ENCODE results near the gene RAB40B. TPM values are rescaled to one million over a fixed set of nuclear protein-coding genes. Genes with fewer than 3 reads are reported as not detected.

The RAB40B gene
- total RNA-seq, 1 experiment from 2014 or later, result 6.3 TPM

DNA sequence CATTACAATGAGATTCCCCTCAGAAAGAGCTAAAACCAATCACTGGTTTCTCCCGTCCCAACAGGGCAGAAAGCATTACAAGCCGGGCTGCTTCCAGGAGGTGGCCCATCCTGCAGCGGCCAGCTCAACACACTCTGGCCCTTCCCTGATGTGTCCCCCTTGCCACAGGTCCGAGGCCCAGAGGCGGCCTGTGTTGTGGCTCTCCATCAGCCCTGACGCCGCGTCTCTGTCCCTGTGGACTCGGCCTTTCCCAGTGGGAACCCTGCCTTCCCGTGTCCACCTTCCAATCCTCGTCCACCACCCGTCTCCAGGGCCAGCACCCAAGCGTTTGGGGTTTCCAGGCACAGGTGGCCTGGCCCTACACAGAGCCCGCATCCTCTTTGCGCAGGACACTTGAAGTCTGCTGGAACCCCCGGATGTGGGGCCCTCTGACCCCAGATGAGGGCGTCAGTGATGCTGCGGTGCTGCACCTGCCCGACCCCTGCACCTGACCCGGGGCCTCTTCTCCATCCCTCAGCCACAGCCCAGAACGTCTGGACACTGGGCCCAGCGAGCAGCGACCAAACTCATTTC, 21.1 kb downstream of the RAB40B start:
- H3K4me1 Mint-ChIP-seq (ENCODE audit: insufficient read depth, unreplicated experiment), result no peaks in the 10 kb centered on the region
- H3K9me3 Mint-ChIP-seq (ENCODE audit: unreplicated experiment), result no peaks in the 10 kb centered on the region
- CTCF ChIA-PET, result no interaction called here
- TF ChIP-seq, protein P1, sequence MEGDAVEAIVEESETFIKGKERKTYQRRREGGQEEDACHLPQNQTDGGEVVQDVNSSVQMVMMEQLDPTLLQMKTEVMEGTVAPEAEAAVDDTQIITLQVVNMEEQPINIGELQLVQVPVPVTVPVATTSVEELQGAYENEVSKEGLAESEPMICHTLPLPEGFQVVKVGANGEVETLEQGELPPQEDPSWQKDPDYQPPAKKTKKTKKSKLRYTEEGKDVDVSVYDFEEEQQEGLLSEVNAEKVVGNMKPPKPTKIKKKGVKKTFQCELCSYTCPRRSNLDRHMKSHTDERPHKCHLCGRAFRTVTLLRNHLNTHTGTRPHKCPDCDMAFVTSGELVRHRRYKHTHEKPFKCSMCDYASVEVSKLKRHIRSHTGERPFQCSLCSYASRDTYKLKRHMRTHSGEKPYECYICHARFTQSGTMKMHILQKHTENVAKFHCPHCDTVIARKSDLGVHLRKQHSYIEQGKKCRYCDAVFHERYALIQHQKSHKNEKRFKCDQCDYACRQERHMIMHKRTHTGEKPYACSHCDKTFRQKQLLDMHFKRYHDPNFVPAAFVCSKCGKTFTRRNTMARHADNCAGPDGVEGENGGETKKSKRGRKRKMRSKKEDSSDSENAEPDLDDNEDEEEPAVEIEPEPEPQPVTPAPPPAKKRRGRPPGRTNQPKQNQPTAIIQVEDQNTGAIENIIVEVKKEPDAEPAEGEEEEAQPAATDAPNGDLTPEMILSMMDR (IDR thresholded peaks at IDR 0.05; ENCODE audit: unreplicated experiment), result no peak
- no peak overlapping the region for H3K4me3 Mint-ChIP-seq (ENCODE audit: unreplicated experiment)
- intact Hi-C loops (cut with micrococcal nuclease), result no loop called here
- POLR2A ChIA-PET, result no interaction called here
- no peak for DNase-seq (ENCODE audit: unreplicated experiment)
- H3K36me3 Mint-ChIP-seq (ENCODE audit: insufficient read depth, unreplicated experiment), result peaks cover 2% of the 10 kb centered on the region
- H3K27ac Mint-ChIP-seq (ENCODE audit: low read depth, unreplicated experiment), result no peak overlapping the region
- no TSS peak for BruUV-seq (replicated peaks)
- H3K27me3 Mint-ChIP-seq (ENCODE audit: insufficient read depth, unreplicated experiment), result no peaks in the 10 kb centered on the region

DNA sequence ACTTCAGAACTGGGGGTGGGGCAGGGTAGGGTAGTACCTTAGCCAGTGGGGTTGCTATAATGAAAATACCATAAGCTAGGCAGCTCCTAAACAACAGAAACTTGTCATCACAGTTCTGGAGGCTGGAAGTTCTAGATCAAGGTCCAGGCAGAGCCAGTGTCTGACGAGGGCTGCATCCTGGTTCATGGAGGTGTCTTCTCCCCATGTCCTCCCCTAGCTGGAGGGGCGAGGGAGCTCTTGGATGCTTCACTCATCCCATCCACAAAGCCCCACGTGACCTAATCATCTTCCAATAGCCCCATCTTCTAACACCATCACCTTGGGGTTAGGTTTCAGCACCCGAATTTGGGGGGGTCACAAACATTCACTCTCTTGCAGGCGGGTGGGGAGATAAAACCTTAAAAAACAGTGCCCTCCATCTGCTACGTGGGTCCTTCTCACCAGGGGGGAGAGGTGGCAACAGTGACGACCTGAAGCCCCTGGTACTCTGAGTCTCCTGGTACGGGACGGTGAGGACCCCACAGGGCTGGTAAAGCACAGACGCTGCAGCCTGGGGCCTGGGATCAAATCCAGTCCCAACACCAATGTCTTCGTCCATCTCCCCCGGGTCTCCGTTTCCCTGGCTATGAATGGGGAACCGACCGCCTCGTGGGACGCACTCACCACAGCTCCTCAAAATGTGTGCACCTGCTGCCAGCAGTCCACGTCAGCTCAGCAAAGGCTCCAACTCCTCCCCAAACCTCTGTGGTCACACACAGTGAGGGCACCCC, 22.8 kb downstream of the RAB40B start:
- POLR2A ChIA-PET, result interaction anchor here (0.9 kb wide), 1 partner anchor 10 kb away, joined by 3 read pairs; no protein-coding TSS in a partner anchor
- CTCF ChIA-PET, result no interaction called here
- Mint-ChIP-seq H3K36me3 (ENCODE audit: insufficient read depth, unreplicated experiment) (peaks cover 8% of the 10 kb centered on the region), H3K9me3 (ENCODE audit: unreplicated experiment) (no peaks in the 10 kb centered on the region), H3K27ac (ENCODE audit: low read depth, unreplicated experiment) (no peak overlapping the region), H3K4me1 (ENCODE audit: insufficient read depth, unreplicated experiment) (no peaks in the 10 kb centered on the region), H3K4me3 (ENCODE audit: unreplicated experiment) (no peak overlapping the region), H3K27me3 (ENCODE audit: insufficient read depth, unreplicated experiment) (no peaks in the 10 kb centered on the region)
- TF ChIP-seq, protein P1 (IDR thresholded peaks at IDR 0.05; ENCODE audit: unreplicated experiment), result no peak
- BruUV-seq (replicated peaks), result no TSS peak
- DNase-seq (ENCODE audit: unreplicated experiment), result no peak
- intact Hi-C loops (cut with micrococcal nuclease), result no loop called here

DNA sequence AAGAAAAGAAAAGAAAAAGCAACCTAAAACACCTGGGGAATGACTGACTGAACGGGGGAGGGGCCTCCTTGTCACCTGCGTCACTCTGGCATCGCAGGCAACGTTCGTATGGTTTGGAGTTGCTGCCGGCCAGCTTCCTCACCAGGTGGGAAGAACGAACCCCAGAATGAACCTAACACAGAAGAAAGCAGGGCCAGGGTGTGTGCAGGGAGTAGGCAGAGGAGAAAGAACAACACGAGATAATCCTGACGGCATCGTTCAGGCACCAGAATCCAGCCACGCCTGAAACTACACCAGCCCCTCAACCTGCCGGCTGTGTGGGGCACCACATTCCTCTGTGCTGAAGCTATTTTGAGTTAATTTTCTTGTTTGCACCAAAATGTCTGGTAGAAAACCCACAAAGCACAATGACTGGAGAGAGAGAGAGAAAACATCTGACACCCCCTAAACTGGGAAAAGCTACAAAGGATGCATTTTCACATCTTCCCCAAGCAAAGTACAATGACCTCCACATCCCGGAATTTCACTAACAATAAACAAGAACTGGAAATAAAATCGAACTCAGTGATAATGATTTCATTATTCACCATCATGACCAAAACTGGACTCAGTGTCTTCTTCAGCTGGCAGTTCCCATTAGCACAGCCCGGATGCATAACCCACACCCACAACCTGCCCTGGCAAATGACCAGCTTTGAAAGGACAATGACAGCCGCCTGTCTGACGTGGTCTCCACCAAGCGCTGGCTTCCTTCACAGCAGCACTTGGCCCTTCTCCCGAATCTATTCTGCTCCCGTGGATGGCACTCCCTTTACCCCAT, 23.6 kb downstream of the RAB40B start:
- ChIA-PET CTCF (no interaction called here), POLR2A (interaction anchor here (0.9 kb wide), 1 partner anchor 9 kb away, joined by 3 read pairs; no protein-coding TSS in a partner anchor)
- no peak overlapping the region for H3K27ac Mint-ChIP-seq (ENCODE audit: low read depth, unreplicated experiment)
- no TSS peak for BruUV-seq (replicated peaks)
- peaks cover 12% of the 10 kb centered on the region for H3K36me3 Mint-ChIP-seq (ENCODE audit: insufficient read depth, unreplicated experiment)
- H3K27me3 Mint-ChIP-seq (ENCODE audit: insufficient read depth, unreplicated experiment), result no peaks in the 10 kb centered on the region
- no peak overlapping the region for H3K4me3 Mint-ChIP-seq (ENCODE audit: unreplicated experiment)
- intact Hi-C loops (cut with micrococcal nuclease), result no loop called here
- no peak for DNase-seq (ENCODE audit: unreplicated experiment)
- TF ChIP-seq, protein P1 (IDR thresholded peaks at IDR 0.05; ENCODE audit: unreplicated experiment), result no peak
- H3K9me3 Mint-ChIP-seq (ENCODE audit: unreplicated experiment), result no peaks in the 10 kb centered on the region
- no peaks in the 10 kb centered on the region for H3K4me1 Mint-ChIP-seq (ENCODE audit: insufficient read depth, unreplicated experiment)
